PC-3 (cell line): ENCODE data around the gene ANLN. TPM values are rescaled to one million over a fixed set of nuclear protein-coding genes. Genes with fewer than 3 reads are reported as not detected.
"Not testable (repeated sequence)": the region's sequence is repeated elsewhere in the genome, so short reads cannot be mapped to it uniquely, and the experiment has no call there.

Experiments used
- ATAC-seq: fragments of 200-7000 bp; cut with Tn5 transposase; 2 replicates; pipeline ENCODE4 v1.9.1; 2020; ENCODE audit warnings: mild to moderate bottlenecking, moderate library complexity
- BruUV-seq: library from RNA; stranded (reverse); fragments of 400-500 nt; replicated peaks from 2 replicates; lab custom pipeline; 2021; lab: Mats Ljungman, UMichigan
- CTCF ChIA-PET: fragments of 300-600 bp; sonication (Branson Sonifier 250); formaldehyde crosslinking; loops from one replicate; lab custom pipeline; 2022; ENCODE audit warnings: antibody characterized with exemption; lab: Charles Lee
- POLR2A ChIA-PET: fragments of 300-600 bp; sonication (Branson Sonifier 250); formaldehyde crosslinking; loops from one replicate; lab custom pipeline; 2022; ENCODE audit warnings: antibody characterized with exemption; ENCODE audit not compliant: unreplicated experiment; lab: Charles Lee
- DNase-seq: peaks from one replicate; pipeline ENCODE4 v3.0.0-alpha.2; 2015
- H2AFZ ChIP-seq: fragments of 300-600 bp; sonication (generic); 2 replicates; pipeline ENCODE4 v1.6.0; 2016; ENCODE audit warnings: antibody characterized with exemption, low read length
- H3F3A ChIP-seq: fragments of 300-600 bp; sonication (generic); one replicate; pipeline ENCODE4 v1.6.0; 2017; ENCODE audit warnings: antibody characterized with exemption, low read length, control low read depth, mild to moderate bottlenecking; ENCODE audit not compliant: unreplicated experiment
- H3K27ac ChIP-seq: fragments of 300-600 bp; sonication (generic); 2 replicates; pipeline ENCODE4 v1.5.1; 2016; ENCODE audit warnings: mild to moderate bottlenecking, low read length
- H3K27me3 ChIP-seq: fragments of 300-600 bp; sonication (generic); 2 replicates; pipeline ENCODE4 v1.6.1; 2016; ENCODE audit warnings: low read length, mixed read lengths
- H3K36me3 ChIP-seq: fragments of 300-600 bp; sonication (generic); 2 replicates; pipeline ENCODE4 v1.6.1; 2016; ENCODE audit warnings: low read depth, mixed run types, low read length, mixed read lengths
- H3K4me1 ChIP-seq: fragments of 300-600 bp; sonication (generic); 2 replicates; pipeline ENCODE4 v1.5.1; 2016; ENCODE audit warnings: low read length; ENCODE audit not compliant: insufficient read depth
- H3K4me2 ChIP-seq: fragments of 300-600 bp; sonication (generic); 2 replicates; pipeline ENCODE4 v1.6.0; 2016; ENCODE audit warnings: low read length
- H3K4me3 ChIP-seq: fragments of 300-600 bp; sonication (generic); 2 replicates; pipeline ENCODE4 v1.5.1; 2016; ENCODE audit warnings: mild to moderate bottlenecking, low read length, mixed read lengths
- H3K79me2 ChIP-seq: fragments of 300-600 bp; sonication (generic); 2 replicates; pipeline ENCODE4 v1.6.1; 2017; ENCODE audit warnings: low read length, mixed read lengths
- H3K9ac ChIP-seq: fragments of 300-600 bp; sonication (generic); 2 replicates; pipeline ENCODE4 v1.6.0; 2016; ENCODE audit warnings: mild to moderate bottlenecking, low read length
- H3K9me2 ChIP-seq: fragments of 300-600 bp; sonication (generic); replicated peaks from 2 replicates; pipeline ENCODE4 v1.6.1; 2016; ENCODE audit warnings: mixed run types, low read length, mixed read lengths
- H3K9me3 ChIP-seq: fragments of 300-600 bp; sonication (generic); 2 replicates; pipeline ENCODE4 v1.6.1; 2016; ENCODE audit warnings: low read length, mixed read lengths
- H4K20me1 ChIP-seq: fragments of 300-600 bp; sonication (generic); 2 replicates; pipeline ENCODE4 v1.6.1; 2016; ENCODE audit warnings: low read length, mixed read lengths
- CTCF ChIP-seq: fragments of 300-600 bp; sonication (generic); conservative IDR thresholded peaks from 2 replicates; pipeline ENCODE4 v1.5.1; 2017; ENCODE audit warnings: antibody characterized with exemption, low read depth, mild to moderate bottlenecking, low read length
- EZH2 ChIP-seq: fragments of 300-600 bp; sonication (generic); IDR thresholded peaks from one replicate; pipeline ENCODE4 v1.6.1; 2017; ENCODE audit warnings: antibody characterized with exemption, mild to moderate bottlenecking, low read length; ENCODE audit not compliant: unreplicated experiment
- EZH2phosphoT487 ChIP-seq: fragments of 300-600 bp; sonication (generic); IDR thresholded peaks from 2 replicates; pipeline ENCODE4 v1.6.1; 2018; ENCODE audit warnings: mild to moderate bottlenecking, antibody characterized with exemption, low read length, borderline replicate concordance
- intact Hi-C: fragments of 100-400 bp; cut with micrococcal nuclease; formaldehyde crosslinking; loops from 2 replicates; pipeline ENCODE4 v1.9.0; 2023
- total RNA-seq: library from RNA; depleted of rRNA; stranded (reverse); fragments of >200 nt; gene quantifications from 2 replicates; pipeline ENCODE4 v1.2.3, GENCODE V29; 2014

ANLN gene
- total RNA-seq, 1 experiment from 2014 or later, result 110 TPM

- no TSS peak for BruUV-seq
- intact Hi-C loops, result no loop called here
- Histone ChIP-seq H3K4me2 (no peak overlapping the region), H4K20me1 (no peaks in the 10 kb centered on the region), H3K4me3 (no peak overlapping the region), H2AFZ (no peak overlapping the region), H3F3A (no peaks in the 10 kb centered on the region), H3K79me2 (no peaks in the 10 kb centered on the region), H3K4me1 (no peaks in the 10 kb centered on the region), H3K9me2 (no peaks in the 10 kb centered on the region), H3K36me3 (no peaks in the 10 kb centered on the region), H3K9me3 (no peaks in the 10 kb centered on the region), H3K27me3 (no peaks in the 10 kb centered on the region), H3K27ac (no peak overlapping the region), H3K9ac (no peak overlapping the region)
- DNase-seq, result no peak
- POLR2A ChIA-PET, result no interaction called here
- no peak for ATAC-seq
- no peak for TF ChIP-seq CTCF
- no peak for TF ChIP-seq EZH2
- TF ChIP-seq EZH2phosphoT487, result no peak
- CTCF ChIA-PET, result no interaction called here
Measured at GRCh38 chr7:36381056-36381455, 8.6 kb upstream of the ANLN start.

GRCh38 chr7:36383284-36383683 is 6.4 kb upstream of the ANLN start:
- ATAC-seq, H3K4me1 ChIP-seq, H3K27ac ChIP-seq, H3K27me3 ChIP-seq, H3F3A ChIP-seq, BruUV-seq, H4K20me1 ChIP-seq, POLR2A ChIA-PET, H3K79me2 ChIP-seq, H3K9me3 ChIP-seq, H3K4me3 ChIP-seq, intact Hi-C loops, H3K36me3 ChIP-seq, H3K9me2 ChIP-seq, CTCF ChIA-PET, H2AFZ ChIP-seq, H3K4me2 ChIP-seq, DNase-seq, H3K9ac ChIP-seq: not testable (repeated sequence)

- H3K4me1 ChIP-seq, result peaks cover 11% of the 10 kb centered on the region
- CTCF ChIA-PET, H2AFZ ChIP-seq, DNase-seq, H3K27ac ChIP-seq, H3K4me3 ChIP-seq, H3F3A ChIP-seq, BruUV-seq, H4K20me1 ChIP-seq, ATAC-seq, H3K9ac ChIP-seq, H3K9me3 ChIP-seq, H3K9me2 ChIP-seq, H3K36me3 ChIP-seq, intact Hi-C loops, H3K27me3 ChIP-seq, H3K4me2 ChIP-seq: not testable (repeated sequence)
- H3K79me2 ChIP-seq, result peaks cover 10% of the 10 kb centered on the region
- POLR2A ChIA-PET, result interaction anchor here (0.7 kb wide), 1 partner anchor 18 kb away, joined by 3 read pairs; a partner anchor contains a TSS
Measured at GRCh38 chr7:36385646-36386045, 4.0 kb upstream of the ANLN start.
